Measurements from ENCODE around the gene ATP6V0E1.

ATP6V0E1 gene

GRCh38 chr5:172999372-172999973 is 15.9 kb downstream of the ATP6V0E1 start:
- 0 out of 2 replicates have a peak, but pooled peaks cover 10% of the 10 kb centered on the region for H4K20me1 ChIP-seq (ENCODE audit: insufficient read depth, low read length)
- no peak for DNase-seq
- no peak overlapping the region for H2AFZ ChIP-seq (ENCODE audit: low read length)
- H3K4me3 ChIP-seq (ENCODE audit: low read length) = no peak overlapping the region
- peaks cover 99% of the 10 kb centered on the region for H3K79me2 ChIP-seq (ENCODE audit: low read length)
- H3K9me2 ChIP-seq (replicated peaks; ENCODE audit: insufficient read depth, low read length) = no peaks in the 10 kb centered on the region
- peak overlapping the region; percentile 70; the same call in 1 of the 2 replicates for H3K27ac ChIP-seq (ENCODE audit: low read length)
- no peaks in the 10 kb centered on the region for H3K27me3 ChIP-seq (replicated peaks; ENCODE audit: insufficient read depth, low read length)
- no peaks in the 10 kb centered on the region; the same call in 1 of the 2 replicates for H3K36me3 ChIP-seq (replicated peaks; ENCODE audit: insufficient read depth, low read length)
- H3K4me1 ChIP-seq (ENCODE audit: low read length) = peaks cover 34% of the 10 kb centered on the region
- peaks cover 28% of the 10 kb centered on the region for H3F3A ChIP-seq (ENCODE audit: insufficient read depth, low read length)
- H3K4me2 ChIP-seq (ENCODE audit: low read depth, low read length) = peak overlapping the region; percentile 21
- no peaks in the 10 kb centered on the region for H3K9me3 ChIP-seq (replicated peaks; ENCODE audit: insufficient read depth, low read length)
- no peak overlapping the region for H3K9ac ChIP-seq (ENCODE audit: low read length)
- no peak for TF ChIP-seq EZH2phosphoT487 (IDR thresholded peaks at IDR 0.05; ENCODE audit: low read length)
- TF ChIP-seq EZH2 (optimal IDR thresholded peaks at IDR 0.05; ENCODE audit: low read depth, low read length) = no peak
- no peak for TF ChIP-seq CTCF (IDR thresholded peaks at IDR 0.05; ENCODE audit: low read length)

- Histone ChIP-seq H3K4me1 (ENCODE audit: low read length) (peaks cover 34% of the 10 kb centered on the region), H3K4me3 (ENCODE audit: low read length) (no peak overlapping the region), H3K9ac (ENCODE audit: low read length) (no peak overlapping the region), H3K36me3 (replicated peaks; ENCODE audit: insufficient read depth, low read length) (no peaks in the 10 kb centered on the region; the same call in 1 of the 2 replicates), H2AFZ (ENCODE audit: low read length) (no peak overlapping the region), H3K9me2 (replicated peaks; ENCODE audit: insufficient read depth, low read length) (no peaks in the 10 kb centered on the region), H3K4me2 (ENCODE audit: low read depth, low read length) (peak overlapping the region; percentile 21), H3K9me3 (replicated peaks; ENCODE audit: insufficient read depth, low read length) (no peaks in the 10 kb centered on the region), H4K20me1 (ENCODE audit: insufficient read depth, low read length) (0 out of 2 replicates have a peak, but pooled peaks cover 10% of the 10 kb centered on the region), H3K27ac (ENCODE audit: low read length) (peak overlapping the region; percentile 70; the same call in 1 of the 2 replicates), H3K79me2 (ENCODE audit: low read length) (peaks cover 99% of the 10 kb centered on the region), H3F3A (ENCODE audit: insufficient read depth, low read length) (peaks cover 28% of the 10 kb centered on the region), H3K27me3 (replicated peaks; ENCODE audit: insufficient read depth, low read length) (no peaks in the 10 kb centered on the region)
- TF ChIP-seq CTCF (IDR thresholded peaks at IDR 0.05; ENCODE audit: low read length) (no peak), EZH2phosphoT487 (IDR thresholded peaks at IDR 0.05; ENCODE audit: low read length) (no peak), EZH2 (optimal IDR thresholded peaks at IDR 0.05; ENCODE audit: low read depth, low read length) (no peak)
- DNase-seq = no peak
Measured at GRCh38 chr5:172999974-173000373, 16.4 kb downstream of the ATP6V0E1 start.

- peak; percentile 85 for DNase-seq
- Histone ChIP-seq H4K20me1 (ENCODE audit: insufficient read depth, low read length) (0 out of 2 replicates have a peak, but pooled peaks cover 10% of the 10 kb centered on the region), H3F3A (ENCODE audit: insufficient read depth, low read length) (peaks cover 28% of the 10 kb centered on the region), H3K9ac (ENCODE audit: low read length) (peak overlapping the region; percentile 24; the same call in 1 of the 2 replicates), H2AFZ (ENCODE audit: low read length) (no peak overlapping the region), H3K4me3 (ENCODE audit: low read length) (peak overlapping the region; percentile 20), H3K79me2 (ENCODE audit: low read length) (peaks cover 99% of the 10 kb centered on the region), H3K27me3 (replicated peaks; ENCODE audit: insufficient read depth, low read length) (no peaks in the 10 kb centered on the region), H3K9me3 (replicated peaks; ENCODE audit: insufficient read depth, low read length) (no peaks in the 10 kb centered on the region), H3K36me3 (replicated peaks; ENCODE audit: insufficient read depth, low read length) (no peaks in the 10 kb centered on the region; the same call in 1 of the 2 replicates), H3K4me1 (ENCODE audit: low read length) (peaks cover 34% of the 10 kb centered on the region), H3K27ac (ENCODE audit: low read length) (peak overlapping the region; percentile 70; the same call in 1 of the 2 replicates), H3K9me2 (replicated peaks; ENCODE audit: insufficient read depth, low read length) (no peaks in the 10 kb centered on the region), H3K4me2 (ENCODE audit: low read depth, low read length) (peak overlapping the region; percentile 48)
- TF ChIP-seq EZH2phosphoT487 (IDR thresholded peaks at IDR 0.05; ENCODE audit: low read length) (no peak), EZH2 (optimal IDR thresholded peaks at IDR 0.05; ENCODE audit: low read depth, low read length) (no peak), CTCF (IDR thresholded peaks at IDR 0.05; ENCODE audit: low read length) (no peak)
Measured at GRCh38 chr5:173001229-173001841, 17.8 kb downstream of the ATP6V0E1 start.
